PC-9 (cell line): Measurements from ENCODE around the gene PCDHGA9. TPM values are rescaled to one million over a fixed set of nuclear protein-coding genes. Genes with fewer than 3 reads are reported as not detected.

Experiments
- BruUV-seq: library from RNA; stranded (reverse); fragments of 400-500 nt; replicated peaks from 2 replicates; lab custom pipeline; 2021; lab: Mats Ljungman, UMichigan
- CTCF ChIA-PET: fragments of 300-600 bp; sonication (Branson Sonifier 250); formaldehyde crosslinking; loops from one replicate; lab custom pipeline; 2022; ENCODE audit warnings: antibody characterized with exemption; lab: Charles Lee
- POLR2A ChIA-PET: fragments of 300-600 bp; sonication (Branson Sonifier 250); formaldehyde crosslinking; loops from one replicate; lab custom pipeline; 2022; ENCODE audit warnings: antibody characterized with exemption; ENCODE audit not compliant: unreplicated experiment; lab: Charles Lee
- DNase-seq, 2 experiments: peaks; one replicate each; pipeline versions ENCODE4 v3.0.0 to v3.0.0-alpha.2; 2015 to 2022; ENCODE audit warnings: mixed read lengths in 1 of 2
- H2AFZ ChIP-seq: fragments of 200-600 bp; sonication (generic); 2 replicates; pipeline ENCODE4 v1.8.1; 2017; ENCODE audit warnings: antibody characterized with exemption
- H3F3A ChIP-seq: fragments of 200-600 bp; sonication (generic); 2 replicates; pipeline ENCODE4 v1.8.1; 2017; ENCODE audit warnings: antibody characterized with exemption, mild to moderate bottlenecking, low read depth; ENCODE audit not compliant: insufficient read depth
- H3K27ac ChIP-seq: fragments of 200-600 bp; sonication (generic); 2 replicates; pipeline ENCODE4 v1.6.1; 2016; ENCODE audit warnings: mixed run types
- H3K27me3 ChIP-seq: fragments of 200-600 bp; sonication (generic); 2 replicates; pipeline ENCODE4 v1.6.1; 2016; ENCODE audit warnings: low read depth, mixed run types; ENCODE audit not compliant: insufficient read depth
- H3K36me3 ChIP-seq: fragments of 200-600 bp; sonication (generic); 2 replicates; pipeline ENCODE4 v1.6.1; 2016; ENCODE audit warnings: low read depth, mixed run types
- H3K4me1 ChIP-seq: fragments of 200-600 bp; sonication (generic); replicated peaks from 2 replicates; pipeline ENCODE4 v1.6.1; 2016; ENCODE audit warnings: mixed run types; ENCODE audit not compliant: insufficient read depth
- H3K4me2 ChIP-seq: fragments of 200-600 bp; sonication (generic); 2 replicates; pipeline ENCODE4 v1.6.1; 2017; ENCODE audit warnings: mixed run types
- H3K4me3 ChIP-seq: fragments of 200-600 bp; sonication (generic); 2 replicates; pipeline ENCODE4 v1.6.1; 2016; ENCODE audit warnings: mixed run types
- H3K79me2 ChIP-seq: fragments of 200-600 bp; sonication (generic); 2 replicates; pipeline ENCODE4 v1.6.1; 2017; ENCODE audit warnings: low read depth, mixed run types
- H3K9me2 ChIP-seq: fragments of 200-600 bp; sonication (generic); 2 replicates; pipeline ENCODE4 v1.8.1; 2017; ENCODE audit warnings: mild to moderate bottlenecking; ENCODE audit not compliant: insufficient read depth
- H3K9me3 ChIP-seq: fragments of 200-600 bp; sonication (generic); 2 replicates; pipeline ENCODE4 v1.8.1; 2016; ENCODE audit warnings: low read depth; ENCODE audit not compliant: insufficient read depth
- H4K20me1 ChIP-seq: fragments of 200-600 bp; sonication (generic); 2 replicates; pipeline ENCODE4 v1.8.1; 2017; ENCODE audit not compliant: insufficient read depth
- CTCF ChIP-seq: fragments of 200-600 bp; sonication (generic); conservative IDR thresholded peaks from 2 replicates; pipeline ENCODE4 v1.6.1; 2017; ENCODE audit warnings: mixed run types, antibody characterized with exemption, mild to moderate bottlenecking, moderate library complexity
- EZH2 ChIP-seq: fragments of 200-600 bp; sonication (generic); IDR thresholded peaks from 2 replicates; pipeline ENCODE4 v1.8.0; 2017; ENCODE audit warnings: antibody characterized with exemption, low read depth
- intact Hi-C: fragments of 100-400 bp; cut with micrococcal nuclease; formaldehyde crosslinking; loops from one replicate; pipeline ENCODE4 v1.10.0; 2022; ENCODE audit not compliant: unreplicated experiment
- total RNA-seq: library from RNA; stranded (reverse); gene quantifications from 2 replicates; pipeline ENCODE4 v1.2.3, GENCODE V29; 2021

PCDHGA9 gene
- total RNA-seq, 1 experiment from 2014 or later, result not detected

DNA sequence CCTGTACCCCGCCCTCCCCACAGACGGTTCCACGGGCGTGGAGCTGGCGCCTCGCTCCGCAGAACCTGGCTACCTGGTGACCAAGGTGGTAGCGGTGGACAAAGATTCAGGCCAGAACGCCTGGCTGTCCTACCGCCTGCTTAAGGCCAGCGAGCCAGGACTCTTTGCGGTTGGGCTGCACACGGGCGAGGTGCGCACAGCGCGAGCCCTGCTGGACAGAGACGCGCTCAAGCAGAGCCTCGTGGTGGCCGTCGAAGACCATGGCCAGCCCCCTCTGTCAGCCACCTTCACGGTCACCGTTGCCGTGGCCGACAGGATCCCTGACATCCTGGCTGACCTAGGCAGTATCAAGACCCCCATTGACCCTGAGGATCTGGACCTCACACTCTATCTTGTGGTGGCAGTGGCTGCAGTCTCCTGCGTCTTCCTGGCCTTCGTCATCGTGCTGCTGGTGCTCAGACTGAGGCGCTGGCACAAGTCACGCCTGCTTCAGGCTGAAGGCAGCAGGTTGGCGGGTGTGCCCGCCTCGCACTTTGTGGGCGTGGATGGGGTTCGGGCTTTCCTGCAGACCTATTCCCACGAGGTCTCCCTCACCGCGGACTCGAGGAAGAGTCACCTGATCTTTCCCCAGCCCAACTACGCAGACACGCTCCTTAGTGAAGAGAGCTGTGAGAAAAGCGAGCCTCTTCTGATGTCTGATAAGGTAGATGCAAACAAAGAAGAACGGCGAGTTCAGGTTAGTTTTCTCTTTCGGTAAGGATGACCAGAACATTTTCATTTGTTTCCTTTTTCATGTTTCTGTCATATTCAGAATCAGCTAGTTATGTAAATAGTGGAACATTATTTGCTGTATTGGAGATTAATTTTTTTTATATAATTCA lies 36.3 kb upstream of the PCDHGA9 start:
- Histone ChIP-seq H3F3A (no peaks in the 10 kb centered on the region), H3K4me1 (no peaks in the 10 kb centered on the region), H3K4me3 (no peak overlapping the region), H3K9me2 (no peaks in the 10 kb centered on the region), H3K79me2 (no peaks in the 10 kb centered on the region), H2AFZ (no peak overlapping the region), H3K27me3 (peaks cover 55% of the 10 kb centered on the region), H3K4me2 (no peak overlapping the region), H3K36me3 (no peaks in the 10 kb centered on the region), H3K9me3 (peaks cover 5% of the 10 kb centered on the region; the same call in 1 of the 2 replicates), H3K27ac (no peak overlapping the region), H4K20me1 (no peaks in the 10 kb centered on the region)
- ChIA-PET POLR2A (no interaction called here), CTCF (no interaction called here)
- no TSS peak for BruUV-seq
- DNase-seq, result no peak
- TF ChIP-seq EZH2 (no peak), CTCF (no peak)
- intact Hi-C loops, result no loop called here

GRCh38 chr5:141369994-141370848 lies 32.4 kb upstream of the PCDHGA9 start, which contains the start of gene PCDHGB3:
Gene PCDHGB3 (plus strand): TSS chr5:141370242. CDS start chr5:141370395, 153 bp downstream.
- Histone ChIP-seq H3K9me2 (no peaks in the 10 kb centered on the region), H3K4me1 (no peaks in the 10 kb centered on the region), H3K27me3 (peaks cover 48% of the 10 kb centered on the region), H3K9me3 (peaks cover 5% of the 10 kb centered on the region; the same call in 1 of the 2 replicates), H2AFZ (peak within 1 kb of the TSS; percentile 69; the same call in 1 of the 2 replicates), H3K79me2 (no peaks in the 10 kb centered on the region), H4K20me1 (no peaks in the 10 kb centered on the region), H3K36me3 (no peaks in the 10 kb centered on the region), H3K27ac (no peak within 1 kb of the TSS), H3K4me2 (peak within 1 kb of the TSS; percentile 26; the same call in 1 of the 2 replicates), H3K4me3 (no peak within 1 kb of the TSS), H3F3A (no peaks in the 10 kb centered on the region)
- DNase-seq, result peak in 1 of 2 experiments; percentile 14
- ChIA-PET CTCF (interaction anchor here (0.6 to 1.3 kb wide), 7 partner anchors 22 to 222 kb away, joined by 3 to 5 read pairs (median 3); partner anchors contain the start of genes PCDHGA1 and PCDHGA10), POLR2A (no interaction called here)
- intact Hi-C loops, result no loop called here
- TF ChIP-seq CTCF (peak; percentile 29; the same call in 1 of the 2 replicates), EZH2 (no peak)
- BruUV-seq, result no TSS peak
